ENCODE measurements around the gene CCSER2. TPM values are rescaled to one million over a fixed set of nuclear protein-coding genes. Genes with fewer than 3 reads are reported as not detected.

CCSER2 gene
- total RNA-seq, 1 experiment from 2014 or later = 28.9 TPM

DNA sequence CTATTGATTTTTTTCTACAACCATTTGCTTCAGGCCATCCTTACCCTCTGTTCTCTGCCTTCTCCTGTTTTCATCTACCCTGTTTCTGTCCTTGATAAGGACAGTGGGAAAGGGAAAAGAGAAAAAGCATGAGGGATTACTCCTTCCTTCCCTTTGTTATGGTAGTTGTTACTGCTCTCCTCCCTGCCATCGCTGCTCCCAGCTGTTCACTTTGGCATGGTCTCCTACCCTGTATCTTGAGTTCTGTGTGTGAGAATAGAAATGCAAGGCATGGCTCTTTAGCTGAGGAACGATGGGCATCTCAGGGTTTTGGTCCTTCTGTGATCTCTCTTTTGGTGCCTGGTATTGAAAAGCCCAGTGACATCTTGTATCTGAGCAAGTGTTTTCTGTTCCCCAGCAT, 6.4 kb downstream of the CCSER2 start:
- Histone ChIP-seq H3K27ac (ENCODE audit: low read depth, low read length) (no peak overlapping the region), H2AFZ (ENCODE audit: low read depth, low read length, poor library complexity, severe bottlenecking) (no peak overlapping the region), H3K4me2 (ENCODE audit: low read length) (no peak overlapping the region), H3K4me1 (ENCODE audit: control insufficient read depth in 1 of 2, insufficient read depth in 2 of 2, low read length in 2 of 2) (peaks cover 2 to 13% of the 10 kb centered on the region in 2 experiments), H3K79me2 (ENCODE audit: insufficient read depth, low read length) (peaks cover 75% of the 10 kb centered on the region), H3K27me3 (ENCODE audit: insufficient read depth, low read length) (no peaks in the 10 kb centered on the region), H3K4me3 (replicated peaks in 1 of 2; ENCODE audit: low read depth in 1 of 2, low read length in 2 of 2) (no peak overlapping the region), H3K9me3 (ENCODE audit: control insufficient read depth in 1 of 2, insufficient read depth in 1 of 2, low read depth in 1 of 2, low read length in 2 of 2) (no peaks in the 10 kb centered on the region), H4K20me1 (ENCODE audit: insufficient read depth) (no peaks in the 10 kb centered on the region), H3K9me2 (ENCODE audit: insufficient read depth) (no peaks in the 10 kb centered on the region), H3K36me3 (ENCODE audit: control insufficient read depth in 1 of 2, insufficient read depth in 2 of 2, low read length in 2 of 2) (no peaks in the 10 kb centered on the region), H3K9ac (ENCODE audit: low read length) (no peak overlapping the region)
- ChIA-PET CTCF (no interaction called here), POLR2A (interaction anchor here (0.7 kb wide), 1 partner anchor 20 kb away, joined by 3 read pairs; no protein-coding TSS in a partner anchor), RAD21 (ENCODE audit: low non-redundant PET in 1 of 2, low total read pairs in 2 of 2, uncharacterized antibody in 2 of 2, unreplicated experiment in 2 of 2) (no interaction called here)
- ATAC-seq (no peak), DNase-seq (ENCODE audit: low read depth, low spot score) (no peak)
- TF ChIP-seq CTCF (IDR thresholded peaks at IDR 0.05 in 2 of 3, conservative IDR thresholded peaks at IDR 0.05 in 1 of 3; ENCODE audit: borderline replicate concordance in 1 of 3, insufficient read depth in 1 of 3, low read depth in 2 of 3, low read length in 2 of 3) = no peak
- TF ChIP-seq ZBTB33 (IDR thresholded peaks at IDR 0.05; ENCODE audit: extremely low read depth, insufficient replicate concordance, low read length) = no peak
- no peak for TF ChIP-seq RAD21 (IDR thresholded peaks at IDR 0.05; ENCODE audit: low read depth)
- intact Hi-C loops (cut with micrococcal nuclease) = no loop called here
- BruUV-seq (replicated peaks) = no TSS peak

DNA sequence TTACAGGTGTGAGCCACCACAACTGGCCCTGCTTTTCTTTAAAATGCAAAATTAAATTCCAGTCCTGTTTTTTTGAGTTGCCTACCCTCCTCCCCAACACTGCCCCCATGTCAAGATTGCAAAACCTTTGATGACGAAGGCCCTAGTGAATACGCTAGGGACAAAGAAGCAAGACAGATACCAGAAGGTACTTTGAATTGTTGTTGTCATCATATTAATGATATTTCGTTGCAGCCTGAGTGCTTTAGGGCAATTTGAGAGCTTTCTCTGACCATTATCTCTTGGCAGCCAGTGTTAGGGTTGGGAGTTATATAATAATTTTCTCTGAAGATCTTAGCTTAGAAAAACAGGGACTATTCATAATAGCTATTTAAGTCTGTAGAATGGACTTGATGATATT, 7.1 kb downstream of the CCSER2 start:
- ATAC-seq = no peak
- peaks cover 68% of the 10 kb centered on the region for H3K79me2 ChIP-seq (ENCODE audit: insufficient read depth, low read length)
- no peak overlapping the region for H3K4me3 ChIP-seq (replicated peaks in 1 of 2; ENCODE audit: low read depth in 1 of 2, low read length in 2 of 2)
- CTCF ChIA-PET = interaction anchor here (1.3 to 1.6 kb wide), 2 partner anchors 17 to 95 kb away, joined by 3 to 8 read pairs; no protein-coding TSS in a partner anchor
- no peak overlapping the region for H3K4me2 ChIP-seq (ENCODE audit: low read length)
- POLR2A ChIA-PET = no interaction called here
- H4K20me1 ChIP-seq (ENCODE audit: insufficient read depth) = no peaks in the 10 kb centered on the region
- H3K9me2 ChIP-seq (ENCODE audit: insufficient read depth) = no peaks in the 10 kb centered on the region
- no peaks in the 10 kb centered on the region for H3K36me3 ChIP-seq (ENCODE audit: control insufficient read depth in 1 of 2, insufficient read depth in 2 of 2, low read length in 2 of 2)
- intact Hi-C loops (cut with micrococcal nuclease) = no loop called here
- TF ChIP-seq, protein P1, sequence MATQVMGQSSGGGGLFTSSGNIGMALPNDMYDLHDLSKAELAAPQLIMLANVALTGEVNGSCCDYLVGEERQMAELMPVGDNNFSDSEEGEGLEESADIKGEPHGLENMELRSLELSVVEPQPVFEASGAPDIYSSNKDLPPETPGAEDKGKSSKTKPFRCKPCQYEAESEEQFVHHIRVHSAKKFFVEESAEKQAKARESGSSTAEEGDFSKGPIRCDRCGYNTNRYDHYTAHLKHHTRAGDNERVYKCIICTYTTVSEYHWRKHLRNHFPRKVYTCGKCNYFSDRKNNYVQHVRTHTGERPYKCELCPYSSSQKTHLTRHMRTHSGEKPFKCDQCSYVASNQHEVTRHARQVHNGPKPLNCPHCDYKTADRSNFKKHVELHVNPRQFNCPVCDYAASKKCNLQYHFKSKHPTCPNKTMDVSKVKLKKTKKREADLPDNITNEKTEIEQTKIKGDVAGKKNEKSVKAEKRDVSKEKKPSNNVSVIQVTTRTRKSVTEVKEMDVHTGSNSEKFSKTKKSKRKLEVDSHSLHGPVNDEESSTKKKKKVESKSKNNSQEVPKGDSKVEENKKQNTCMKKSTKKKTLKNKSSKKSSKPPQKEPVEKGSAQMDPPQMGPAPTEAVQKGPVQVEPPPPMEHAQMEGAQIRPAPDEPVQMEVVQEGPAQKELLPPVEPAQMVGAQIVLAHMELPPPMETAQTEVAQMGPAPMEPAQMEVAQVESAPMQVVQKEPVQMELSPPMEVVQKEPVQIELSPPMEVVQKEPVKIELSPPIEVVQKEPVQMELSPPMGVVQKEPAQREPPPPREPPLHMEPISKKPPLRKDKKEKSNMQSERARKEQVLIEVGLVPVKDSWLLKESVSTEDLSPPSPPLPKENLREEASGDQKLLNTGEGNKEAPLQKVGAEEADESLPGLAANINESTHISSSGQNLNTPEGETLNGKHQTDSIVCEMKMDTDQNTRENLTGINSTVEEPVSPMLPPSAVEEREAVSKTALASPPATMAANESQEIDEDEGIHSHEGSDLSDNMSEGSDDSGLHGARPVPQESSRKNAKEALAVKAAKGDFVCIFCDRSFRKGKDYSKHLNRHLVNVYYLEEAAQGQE (IDR thresholded peaks at IDR 0.05; ENCODE audit: low read depth) = no peak
- no peak for TF ChIP-seq RAD21 (IDR thresholded peaks at IDR 0.05; ENCODE audit: low read depth)
- no peak overlapping the region for H3K27ac ChIP-seq (ENCODE audit: low read depth, low read length)
- no TSS peak for BruUV-seq (replicated peaks)
- peaks cover 0 to 7% of the 10 kb centered on the region in 2 experiments; a peak in 1 of 4 replicates for H3K4me1 ChIP-seq (ENCODE audit: control insufficient read depth in 1 of 2, insufficient read depth in 2 of 2, low read length in 2 of 2)
- no peak overlapping the region for H3K9ac ChIP-seq (ENCODE audit: low read length)
- no peak for DNase-seq (ENCODE audit: low read depth, low spot score)
- H3K27me3 ChIP-seq (ENCODE audit: insufficient read depth, low read length) = no peaks in the 10 kb centered on the region
- no peak overlapping the region for H2AFZ ChIP-seq (ENCODE audit: low read depth, low read length, poor library complexity, severe bottlenecking)
- H3K9me3 ChIP-seq (ENCODE audit: control insufficient read depth in 1 of 2, insufficient read depth in 1 of 2, low read depth in 1 of 2, low read length in 2 of 2) = no peaks in the 10 kb centered on the region
- RAD21 ChIA-PET (ENCODE audit: low non-redundant PET in 1 of 2, low total read pairs in 2 of 2, uncharacterized antibody in 2 of 2, unreplicated experiment in 2 of 2) = no interaction called here
